Measurements from ENCODE around the gene RPS6KB1.

DNA sequence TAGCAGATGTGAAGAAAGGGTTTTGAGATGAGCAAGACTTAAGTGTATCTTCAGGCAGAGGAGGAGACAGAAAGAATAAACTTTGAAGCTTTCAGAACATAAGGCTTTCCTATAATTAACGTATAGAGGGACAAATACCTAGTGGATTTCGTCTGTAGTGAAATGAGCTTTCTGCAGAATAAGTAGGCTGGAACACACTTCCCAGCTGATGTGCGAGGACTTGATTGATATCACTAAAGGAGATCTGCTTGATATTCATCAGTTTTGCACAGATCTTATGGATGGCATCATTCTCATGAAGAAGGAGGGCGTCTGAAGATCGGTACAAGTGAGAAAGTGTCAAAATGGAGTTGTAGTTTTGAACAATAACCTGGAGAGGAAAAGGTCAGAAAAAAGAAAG, 15.0 kb upstream of the RPS6KB1 start:
- TF ChIP-seq POLR2A (IDR thresholded peaks at IDR 0.05): no peak
- TF ChIP-seq, protein P1, sequence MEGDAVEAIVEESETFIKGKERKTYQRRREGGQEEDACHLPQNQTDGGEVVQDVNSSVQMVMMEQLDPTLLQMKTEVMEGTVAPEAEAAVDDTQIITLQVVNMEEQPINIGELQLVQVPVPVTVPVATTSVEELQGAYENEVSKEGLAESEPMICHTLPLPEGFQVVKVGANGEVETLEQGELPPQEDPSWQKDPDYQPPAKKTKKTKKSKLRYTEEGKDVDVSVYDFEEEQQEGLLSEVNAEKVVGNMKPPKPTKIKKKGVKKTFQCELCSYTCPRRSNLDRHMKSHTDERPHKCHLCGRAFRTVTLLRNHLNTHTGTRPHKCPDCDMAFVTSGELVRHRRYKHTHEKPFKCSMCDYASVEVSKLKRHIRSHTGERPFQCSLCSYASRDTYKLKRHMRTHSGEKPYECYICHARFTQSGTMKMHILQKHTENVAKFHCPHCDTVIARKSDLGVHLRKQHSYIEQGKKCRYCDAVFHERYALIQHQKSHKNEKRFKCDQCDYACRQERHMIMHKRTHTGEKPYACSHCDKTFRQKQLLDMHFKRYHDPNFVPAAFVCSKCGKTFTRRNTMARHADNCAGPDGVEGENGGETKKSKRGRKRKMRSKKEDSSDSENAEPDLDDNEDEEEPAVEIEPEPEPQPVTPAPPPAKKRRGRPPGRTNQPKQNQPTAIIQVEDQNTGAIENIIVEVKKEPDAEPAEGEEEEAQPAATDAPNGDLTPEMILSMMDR (IDR thresholded peaks at IDR 0.05): no peak

Measured in body of pancreas (tissue), 4 donors.